ENCODE data around the gene AFF3. TPM values are rescaled to one million over a fixed set of nuclear protein-coding genes. Genes with fewer than 3 reads are reported as not detected.

AFF3 gene
- total and polyA plus RNA-seq, 2 of the 8 experiments (the other 6 are each of a cell fraction or from before 2014, with no cell fraction given): 0.27 to 3.0 TPM

DNA sequence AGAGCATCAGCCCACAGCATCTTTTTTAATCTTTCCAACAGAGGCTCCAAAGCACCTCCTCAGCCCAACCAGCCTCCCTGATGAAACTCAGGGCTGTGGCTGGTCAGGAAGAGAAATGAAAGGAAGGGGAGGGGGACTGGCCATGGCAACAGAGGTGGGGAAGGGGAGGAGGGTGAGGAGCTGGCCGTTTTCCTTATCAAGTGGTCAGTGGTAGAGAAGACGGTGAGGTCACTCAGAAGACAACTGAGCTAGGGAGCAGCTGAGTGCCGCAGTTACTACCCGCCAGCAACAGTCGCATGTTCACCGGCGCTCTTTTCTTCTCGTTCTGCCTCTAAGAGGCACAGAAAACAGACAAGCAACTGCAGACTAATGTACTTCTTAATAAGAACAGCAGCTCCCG is 97.4 kb downstream of the AFF3 start:
- no peaks in the 10 kb centered on the region for H3K23me2 ChIP-seq (ENCODE audit: low read depth, low read length)
- H2BK20ac ChIP-seq (ENCODE audit: low read length): no peak overlapping the region
- H2BK5ac ChIP-seq (ENCODE audit: low read depth, low read length): no peak overlapping the region
- no peak overlapping the region for H3K4me2 ChIP-seq (ENCODE audit: insufficient read depth in 1 of 2, low read depth in 2 of 2, low read length in 2 of 2)
- H2BK15ac ChIP-seq (ENCODE audit: low read length): no peak overlapping the region
- H3K56ac ChIP-seq (replicated peaks; ENCODE audit: insufficient read length, low read depth, low read length): no peak overlapping the region
- no peak overlapping the region for H3K14ac ChIP-seq (ENCODE audit: insufficient read length)
- H3K36me3 ChIP-seq (ENCODE audit: control insufficient read depth in 2 of 4, insufficient read depth in 4 of 4, low read length in 3 of 4): no peaks in the 10 kb centered on the region
- no peak overlapping the region for H4K8ac ChIP-seq (ENCODE audit: extremely low read depth, insufficient read depth, low read length)
- H3K9me3 ChIP-seq (ENCODE audit: insufficient read depth in 2 of 2, low read depth in 1 of 2, low read length in 1 of 2): no peaks in the 10 kb centered on the region
- no peaks in the 10 kb centered on the region for H3K79me2 ChIP-seq (ENCODE audit: control insufficient read depth in 1 of 2, insufficient read depth in 2 of 2, low read length in 2 of 2)
- H3K4me1 ChIP-seq (replicated peaks in 1 of 4; ENCODE audit: control insufficient read depth in 3 of 4, insufficient read depth in 4 of 4, low read length in 3 of 4): peaks cover 0 to 7% (median 0%) of the 10 kb centered on the region in 4 experiments; a peak in 1 of 7 replicates
- no peak overlapping the region for H3K4me3 ChIP-seq (ENCODE audit: extremely low read depth in 1 of 4, insufficient read depth in 2 of 4, low read depth in 3 of 4, low read length in 4 of 4)
- H4K20me1 ChIP-seq (replicated peaks in 1 of 2; ENCODE audit: control insufficient read depth in 1 of 2, insufficient read depth in 2 of 2, low read length in 2 of 2): no peaks in the 10 kb centered on the region
- no peak overlapping the region for H3K9ac ChIP-seq (replicated peaks in 1 of 4; ENCODE audit: extremely low read depth in 1 of 4, low read depth in 3 of 4, low read length in 3 of 4)
- no peak overlapping the region for H3K4ac ChIP-seq (replicated peaks; ENCODE audit: insufficient read length, low read depth, low read length)
- no peak for FAIRE-seq
- ChIA-PET CTCF (ENCODE audit: partially characterized antibody) (interaction anchor here (1.1 to 1.8 kb wide), 5 partner anchors 15 to 226 kb away, joined by 3 to 5 read pairs (median 4); no protein-coding TSS in a partner anchor), POLR2A (ENCODE audit: partially characterized antibody) (interaction anchor here (0.7 kb wide), 1 partner anchor 492 kb away, joined by 3 read pairs; no protein-coding TSS in a partner anchor)
- no peak overlapping the region for H4K91ac ChIP-seq (replicated peaks; ENCODE audit: insufficient read length, low read length)
- H2BK120ac ChIP-seq (replicated peaks; ENCODE audit: low read depth, low read length): no peak overlapping the region
- no peaks in the 10 kb centered on the region for H3K79me1 ChIP-seq (ENCODE audit: low read depth, low read length)
- H3K27me3 ChIP-seq (replicated peaks in 1 of 4; ENCODE audit: control insufficient read depth in 3 of 4, extremely low read depth in 1 of 4, insufficient read depth in 3 of 4, low read length in 3 of 4): peaks cover 0 to 2% (median 0%) of the 10 kb centered on the region in 4 experiments; a peak in 1 of 7 replicates
- 92% methylated on average over 9 of the region's 9 CpGs; no CpG with 5 or more reads in 1 of the 2 experiments for WGBS, 2 experiments (ENCODE audit: extremely low coverage in 1 of 2, insufficient coverage in 1 of 2, insufficient read length in 1 of 2, insufficient replicate concordance in 2 of 2, low coverage in 1 of 2, low lambda C conversion rate in 2 of 2, missing lambda C conversion rate in 1 of 2)
- H3K27ac ChIP-seq (ENCODE audit: low read depth, low read length): no peak overlapping the region
- no peak overlapping the region for H4K5ac ChIP-seq (ENCODE audit: insufficient read length, low read depth, low read length)
- no peak overlapping the region for H2BK12ac ChIP-seq (ENCODE audit: low read depth, low read length)
- DNase-seq (ENCODE audit: low read depth in 1 of 2, low spot score in 2 of 2): no peak
- no peak overlapping the region for H3K23ac ChIP-seq (ENCODE audit: insufficient read length)
- no peak overlapping the region for H2AFZ ChIP-seq (ENCODE audit: low read length)
- H2AK5ac ChIP-seq (ENCODE audit: low read depth, low read length): no peak overlapping the region
- H3K18ac ChIP-seq (ENCODE audit: extremely low read depth, low read length): no peak overlapping the region
- TF ChIP-seq CEBPB (IDR thresholded peaks at IDR 0.05; ENCODE audit: low read depth, low read length) (no peak), RFX5 (IDR thresholded peaks at IDR 0.05; ENCODE audit: borderline replicate concordance, low read depth, low read length) (no peak), BRCA1 (IDR thresholded peaks at IDR 0.05; ENCODE audit: low read depth, low read length) (no peak), EGR1 (IDR thresholded peaks at IDR 0.05; ENCODE audit: borderline replicate concordance, low read depth, low read length) (no peak), RXRA (IDR thresholded peaks at IDR 0.05; ENCODE audit: insufficient read depth, low read depth, low read length) (no peak), NANOG (IDR thresholded peaks at IDR 0.05; ENCODE audit: insufficient read depth, low read depth, low read length, poor library complexity, severe bottlenecking) (no peak), SIX5 (IDR thresholded peaks at IDR 0.05; ENCODE audit: low read depth, low read length) (no peak), TAF7 (optimal IDR thresholded peaks at IDR 0.05; ENCODE audit: borderline replicate concordance, low read depth, low read length) (no peak), CHD2 (IDR thresholded peaks at IDR 0.05; ENCODE audit: low read length) (no peak), KDM5A (IDR thresholded peaks at IDR 0.05; ENCODE audit: low read length) (no peak), CBX8 (IDR thresholded peaks at IDR 0.05; ENCODE audit: borderline replicate concordance, low read depth, low read length) (no peak), SRF (IDR thresholded peaks at IDR 0.05; ENCODE audit: low read depth, low read length) (no peak), TBP (IDR thresholded peaks at IDR 0.05; ENCODE audit: low read depth, low read length) (no peak), CREB1 (IDR thresholded peaks at IDR 0.05) (no peak), TEAD4 (IDR thresholded peaks at IDR 0.05; ENCODE audit: low read depth, low read length) (no peak), BCL11A (IDR thresholded peaks at IDR 0.05; ENCODE audit: low read depth in 2 of 2, low read length in 2 of 2) (no peak)
